ENCODE results near the gene TAL1. TPM values are rescaled to one million over a fixed set of nuclear protein-coding genes. Genes with fewer than 3 reads are reported as not detected.

TAL1 gene
- total and polyA plus RNA-seq, 2 donors from 2014 or later = 3.1 to 6.5 TPM

DNA sequence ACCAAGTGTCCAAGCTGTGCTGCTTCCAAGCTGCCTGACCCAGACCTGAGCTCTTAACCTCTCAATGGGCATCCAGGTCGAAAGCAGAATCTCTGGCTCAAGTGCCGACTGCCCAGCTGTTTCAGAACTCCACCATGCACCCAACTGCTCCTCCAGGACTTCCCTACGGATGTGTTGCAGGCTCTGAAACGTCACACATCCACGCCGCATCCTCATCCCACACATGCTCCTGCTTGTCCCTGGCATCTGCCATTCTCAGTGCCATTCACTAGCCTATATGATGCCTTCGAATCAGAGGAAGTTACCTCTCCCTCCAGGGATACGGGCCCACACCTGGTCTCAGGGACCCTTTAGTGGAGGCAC, 53.4 kb downstream of the TAL1 start:
- Histone ChIP-seq H3K4me1 (ENCODE audit: control insufficient read depth in 2 of 3, insufficient read depth in 2 of 3, low read depth in 1 of 3, low read length in 3 of 3) (peaks cover 0 to 29% (median 16%) of the 10 kb centered on the region in 3 donors), H3K9ac (ENCODE audit: low read length in 3 of 3) (peak overlapping the region in 2 of 3 donors; percentile 38 to 71), H3K9me3 (ENCODE audit: control insufficient read depth in 2 of 3, insufficient read depth in 1 of 3, low read length in 3 of 3) (no peaks in the 10 kb centered on the region), H3K27ac (ENCODE audit: low read depth in 2 of 2, low read length in 2 of 2) (peak overlapping the region; percentile 87 to 88), H3K4me3 (ENCODE audit: low read length in 3 of 3) (peak overlapping the region; percentile 18 to 67 (median 59)), H3K27me3 (ENCODE audit: control insufficient read depth, insufficient read depth, low read length) (no peaks in the 10 kb centered on the region), H3K36me3 (ENCODE audit: control insufficient read depth in 2 of 3, insufficient read depth in 3 of 3, low read length in 3 of 3) (peaks cover 0 to 9% (median 2%) of the 10 kb centered on the region in 3 donors)
- no peak for FAIRE-seq
- intact Hi-C loops (cut with DNase I) = no loop called here
- TF ChIP-seq, protein P1, sequence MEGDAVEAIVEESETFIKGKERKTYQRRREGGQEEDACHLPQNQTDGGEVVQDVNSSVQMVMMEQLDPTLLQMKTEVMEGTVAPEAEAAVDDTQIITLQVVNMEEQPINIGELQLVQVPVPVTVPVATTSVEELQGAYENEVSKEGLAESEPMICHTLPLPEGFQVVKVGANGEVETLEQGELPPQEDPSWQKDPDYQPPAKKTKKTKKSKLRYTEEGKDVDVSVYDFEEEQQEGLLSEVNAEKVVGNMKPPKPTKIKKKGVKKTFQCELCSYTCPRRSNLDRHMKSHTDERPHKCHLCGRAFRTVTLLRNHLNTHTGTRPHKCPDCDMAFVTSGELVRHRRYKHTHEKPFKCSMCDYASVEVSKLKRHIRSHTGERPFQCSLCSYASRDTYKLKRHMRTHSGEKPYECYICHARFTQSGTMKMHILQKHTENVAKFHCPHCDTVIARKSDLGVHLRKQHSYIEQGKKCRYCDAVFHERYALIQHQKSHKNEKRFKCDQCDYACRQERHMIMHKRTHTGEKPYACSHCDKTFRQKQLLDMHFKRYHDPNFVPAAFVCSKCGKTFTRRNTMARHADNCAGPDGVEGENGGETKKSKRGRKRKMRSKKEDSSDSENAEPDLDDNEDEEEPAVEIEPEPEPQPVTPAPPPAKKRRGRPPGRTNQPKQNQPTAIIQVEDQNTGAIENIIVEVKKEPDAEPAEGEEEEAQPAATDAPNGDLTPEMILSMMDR (IDR thresholded peaks at IDR 0.05; ENCODE audit: borderline replicate concordance, extremely low read depth, insufficient read depth) = no peak
- peak in 1 of 5 donors; percentile 49 for DNase-seq

DNA sequence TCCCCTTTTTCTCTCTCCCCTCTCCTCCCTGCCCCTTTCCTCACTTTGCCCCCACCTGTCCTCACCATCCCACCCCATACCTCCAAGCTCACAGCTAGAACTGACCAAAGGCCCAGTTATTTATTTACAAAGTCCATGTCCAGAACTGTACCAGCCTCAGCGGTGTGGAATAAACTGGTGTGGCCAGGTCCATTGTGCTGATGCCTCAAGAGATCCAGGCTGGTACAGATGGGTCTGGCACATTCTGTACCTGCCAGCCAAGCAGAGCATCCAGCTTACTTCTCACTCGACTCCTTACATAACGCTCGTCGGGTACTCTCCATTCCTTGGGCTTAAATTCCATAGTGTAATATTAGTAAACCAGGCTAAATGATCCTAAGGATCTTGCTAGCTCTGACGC, 54.0 kb downstream of the TAL1 start:
- TF ChIP-seq, protein P1 (IDR thresholded peaks at IDR 0.05; ENCODE audit: borderline replicate concordance, extremely low read depth, insufficient read depth) = no peak
- peak overlapping the region in 1 of 3 donors; percentile 71 for H3K9ac ChIP-seq (ENCODE audit: low read length in 3 of 3)
- FAIRE-seq (no peak), DNase-seq (peak in 1 of 5 donors; percentile 28)
- peak overlapping the region in 2 of 3 donors; percentile 59 to 67 for H3K4me3 ChIP-seq (ENCODE audit: low read length in 3 of 3)
- peaks cover 0 to 3% (median 0%) of the 10 kb centered on the region in 3 donors for H3K36me3 ChIP-seq (ENCODE audit: control insufficient read depth in 2 of 3, insufficient read depth in 3 of 3, low read length in 3 of 3)
- intact Hi-C loops (cut with DNase I) = no loop called here
- H3K4me1 ChIP-seq (ENCODE audit: control insufficient read depth in 2 of 3, insufficient read depth in 2 of 3, low read depth in 1 of 3, low read length in 3 of 3) = peaks cover 0 to 23% (median 15%) of the 10 kb centered on the region in 3 donors
- peaks cover 0 to 1% (median 0%) of the 10 kb centered on the region in 3 donors for H3K9me3 ChIP-seq (ENCODE audit: control insufficient read depth in 2 of 3, insufficient read depth in 1 of 3, low read length in 3 of 3)
- H3K27ac ChIP-seq (ENCODE audit: low read depth in 2 of 2, low read length in 2 of 2) = peak overlapping the region; percentile 87 to 88
- no peaks in the 10 kb centered on the region for H3K27me3 ChIP-seq (ENCODE audit: control insufficient read depth, insufficient read depth, low read length)

DNA sequence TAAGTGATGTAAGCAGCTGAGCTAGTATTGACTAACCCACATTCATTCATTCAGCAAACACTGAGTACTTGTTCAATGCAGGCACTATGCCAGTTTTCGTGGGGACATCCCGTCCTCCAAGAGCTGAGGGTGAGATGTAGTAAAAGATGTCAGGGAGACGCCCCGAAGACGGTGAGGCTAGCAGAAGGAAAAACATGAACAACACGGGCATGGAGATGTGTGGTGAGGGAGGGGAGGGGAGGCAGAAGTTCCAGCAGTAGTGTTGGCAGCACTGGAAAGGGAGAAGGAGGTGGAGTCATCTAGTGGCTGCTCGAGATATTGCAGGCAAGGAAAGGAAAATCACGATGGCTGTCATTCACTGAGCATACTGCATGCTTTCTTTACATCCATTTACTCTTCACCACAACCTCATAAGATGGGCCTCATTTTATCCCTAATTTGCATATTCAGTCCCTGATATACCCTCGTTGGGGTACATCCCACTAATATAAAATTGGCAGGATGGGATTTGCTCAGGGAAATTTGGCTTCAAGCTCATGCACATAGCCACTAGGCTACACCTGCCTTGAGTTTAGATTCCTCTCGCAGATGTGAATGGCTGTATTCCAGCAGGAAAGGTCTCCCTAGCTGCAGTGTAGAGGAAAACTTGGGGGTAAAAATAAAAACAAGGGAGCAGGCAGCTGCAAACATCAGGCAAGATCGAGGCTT, 56.6 kb downstream of the TAL1 start:
- H3K27me3 ChIP-seq (ENCODE audit: control insufficient read depth, insufficient read depth, low read length) = no peaks in the 10 kb centered on the region
- H3K4me3 ChIP-seq (ENCODE audit: low read length in 3 of 3) = no peak overlapping the region
- H3K9ac ChIP-seq (ENCODE audit: low read length in 3 of 3) = no peak overlapping the region
- TF ChIP-seq, protein P1 (IDR thresholded peaks at IDR 0.05; ENCODE audit: borderline replicate concordance, extremely low read depth, insufficient read depth) = peak; percentile 96
- no peak overlapping the region for H3K27ac ChIP-seq (ENCODE audit: low read depth in 2 of 2, low read length in 2 of 2)
- H3K36me3 ChIP-seq (ENCODE audit: control insufficient read depth in 2 of 3, insufficient read depth in 3 of 3, low read length in 3 of 3) = no peaks in the 10 kb centered on the region
- DNase-seq (peak in 4 of 5 donors; percentile 65 to 78 (median 71)), FAIRE-seq (no peak)
- intact Hi-C loops (cut with DNase I) = no loop called here
- H3K9me3 ChIP-seq (ENCODE audit: control insufficient read depth in 2 of 3, insufficient read depth in 1 of 3, low read length in 3 of 3) = peaks cover 0 to 4% (median 0%) of the 10 kb centered on the region in 3 donors
- peaks cover 0 to 15% (median 9%) of the 10 kb centered on the region in 3 donors for H3K4me1 ChIP-seq (ENCODE audit: control insufficient read depth in 2 of 3, insufficient read depth in 2 of 3, low read depth in 1 of 3, low read length in 3 of 3)

Measured in kidney (tissue), 14 donors.